GM21515 (cell line): ENCODE results near the gene POU3F3.

Experiments used
- ATAC-seq: cut with Tn5 transposase; IDR thresholded peaks from one replicate; pipeline ENCODE4 v1.9.1; 2021; ENCODE audit not compliant: unreplicated experiment

The POU3F3 gene

GRCh38 chr2:104873689-104874054 lies 19.8 kb downstream of the POU3F3 start:
- ATAC-seq: peak; percentile 9

DNA sequence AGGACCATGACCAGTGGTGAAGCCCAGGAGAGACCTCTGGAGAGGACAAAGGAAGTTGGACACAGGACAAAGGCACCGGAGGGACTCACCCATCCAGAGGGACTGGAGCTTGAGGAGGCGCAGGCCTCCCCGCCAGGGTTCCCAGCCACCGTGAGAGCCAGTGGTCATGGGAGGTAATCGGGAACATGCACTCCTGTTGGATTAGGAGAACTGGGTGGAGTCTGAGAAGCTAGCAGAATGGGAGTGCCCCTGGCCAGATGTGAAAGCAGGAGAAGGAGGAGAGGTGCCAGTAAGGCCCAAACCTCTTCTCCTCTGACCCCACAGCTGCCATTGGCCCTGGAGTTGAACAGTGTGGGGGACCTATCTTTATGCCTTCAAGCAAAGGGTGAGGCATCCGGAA lies 20.3 kb downstream of the POU3F3 start:
- no peak for ATAC-seq

- no peak for ATAC-seq
Measured at GRCh38 chr2:104875262-104875661, 21.3 kb downstream of the POU3F3 start.

GRCh38 chr2:104876606-104877570 lies 23.0 kb downstream of the POU3F3 start:
- no peak for ATAC-seq

GRCh38 chr2:104878863-104879512 lies 25.1 kb downstream of the POU3F3 start:
- no peak for ATAC-seq

- ATAC-seq: no peak
Measured at GRCh38 chr2:104880076-104880475, 26.2 kb downstream of the POU3F3 start.

GRCh38 chr2:104883357-104883756 lies 29.4 kb downstream of the POU3F3 start:
- no peak for ATAC-seq

- no peak for ATAC-seq
Measured at GRCh38 chr2:104885119-104885782, 31.3 kb downstream of the POU3F3 start.

DNA sequence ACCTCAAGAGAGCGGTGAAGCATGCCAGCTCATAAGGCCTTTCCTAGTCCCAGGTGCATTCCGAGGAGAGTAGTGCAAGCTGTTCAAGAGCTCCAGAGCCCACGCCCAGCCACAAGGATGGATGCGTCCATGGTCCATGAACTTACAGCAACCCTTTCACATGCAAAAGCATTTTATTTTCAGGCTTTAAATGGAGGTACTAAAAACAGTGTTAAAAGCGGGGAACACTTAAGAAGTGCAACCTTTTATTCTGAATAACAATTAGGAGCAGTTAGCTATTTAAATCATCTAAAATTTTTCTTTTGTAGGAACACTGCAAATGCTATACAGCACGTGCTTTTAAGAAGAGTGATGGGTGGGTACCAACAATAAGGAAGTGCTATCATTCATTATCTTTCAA lies 33.8 kb downstream of the POU3F3 start:
- no peak for ATAC-seq

DNA sequence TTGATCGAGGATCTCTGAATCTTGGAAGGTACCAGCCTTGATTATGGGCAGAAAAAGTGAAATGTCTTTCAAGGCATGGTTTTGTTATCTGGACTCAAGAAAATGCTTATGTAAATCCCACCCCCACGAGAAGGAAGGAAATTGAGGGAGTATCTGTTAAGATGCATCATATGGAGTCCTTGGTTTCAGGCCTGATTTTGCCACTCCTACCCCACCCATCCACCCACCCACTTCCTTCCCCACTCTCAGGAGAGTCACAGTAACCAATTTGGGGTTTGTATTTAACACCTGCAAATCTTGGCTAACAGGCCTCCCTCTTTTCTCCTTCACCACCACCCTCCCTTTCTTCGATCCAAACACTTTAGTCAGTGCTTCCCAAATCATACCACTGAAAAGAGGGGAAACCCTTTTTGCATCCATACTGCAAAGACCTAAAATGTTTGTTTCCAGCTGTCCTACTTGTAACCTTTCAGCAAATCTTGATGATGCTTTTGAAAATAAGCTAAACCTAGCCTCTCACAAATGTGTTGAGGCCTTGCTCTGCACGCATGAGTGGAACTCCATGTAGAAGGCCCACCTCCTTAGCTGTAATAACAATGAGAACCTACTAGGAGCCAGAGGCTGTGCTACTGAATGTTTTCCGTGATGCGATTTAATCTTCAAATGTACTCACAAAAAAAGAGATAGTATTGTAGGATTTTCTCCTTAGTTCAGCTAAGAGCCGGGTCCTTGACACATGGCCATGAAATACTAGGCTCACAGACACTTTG lies 34.8 kb downstream of the POU3F3 start:
- ATAC-seq: no peak

DNA sequence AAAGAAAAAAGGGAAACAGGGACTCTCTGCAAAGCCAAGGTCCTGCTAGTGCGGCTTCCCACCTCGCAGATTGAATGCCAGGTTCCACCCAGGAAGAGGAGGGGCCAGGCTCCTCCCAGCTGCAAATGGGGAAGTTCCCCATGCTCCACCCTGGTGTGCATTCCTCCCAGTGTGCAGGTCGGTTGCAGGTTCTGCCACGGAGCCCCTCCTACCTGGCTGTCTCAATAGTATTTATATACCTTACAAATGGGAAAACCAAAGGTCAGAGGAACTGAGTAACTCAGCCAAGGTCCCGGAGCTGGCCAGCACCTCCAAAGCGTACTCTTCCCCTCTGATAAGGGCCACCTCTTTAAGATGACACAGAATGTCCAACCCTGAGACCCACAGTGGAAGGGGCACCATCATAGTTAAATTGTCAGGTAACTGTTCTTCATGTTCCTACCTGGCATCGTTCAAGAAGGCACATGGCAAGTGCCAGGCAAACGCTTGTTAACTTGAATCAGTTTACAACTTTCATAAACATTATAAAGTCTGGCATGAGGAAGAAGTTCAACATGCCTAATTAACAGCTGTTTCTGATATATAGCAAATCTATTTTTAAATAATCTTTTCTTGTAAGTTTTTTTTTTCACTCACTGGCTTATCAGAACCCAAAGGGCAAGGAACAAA lies 35.5 kb downstream of the POU3F3 start:
- no peak for ATAC-seq

DNA sequence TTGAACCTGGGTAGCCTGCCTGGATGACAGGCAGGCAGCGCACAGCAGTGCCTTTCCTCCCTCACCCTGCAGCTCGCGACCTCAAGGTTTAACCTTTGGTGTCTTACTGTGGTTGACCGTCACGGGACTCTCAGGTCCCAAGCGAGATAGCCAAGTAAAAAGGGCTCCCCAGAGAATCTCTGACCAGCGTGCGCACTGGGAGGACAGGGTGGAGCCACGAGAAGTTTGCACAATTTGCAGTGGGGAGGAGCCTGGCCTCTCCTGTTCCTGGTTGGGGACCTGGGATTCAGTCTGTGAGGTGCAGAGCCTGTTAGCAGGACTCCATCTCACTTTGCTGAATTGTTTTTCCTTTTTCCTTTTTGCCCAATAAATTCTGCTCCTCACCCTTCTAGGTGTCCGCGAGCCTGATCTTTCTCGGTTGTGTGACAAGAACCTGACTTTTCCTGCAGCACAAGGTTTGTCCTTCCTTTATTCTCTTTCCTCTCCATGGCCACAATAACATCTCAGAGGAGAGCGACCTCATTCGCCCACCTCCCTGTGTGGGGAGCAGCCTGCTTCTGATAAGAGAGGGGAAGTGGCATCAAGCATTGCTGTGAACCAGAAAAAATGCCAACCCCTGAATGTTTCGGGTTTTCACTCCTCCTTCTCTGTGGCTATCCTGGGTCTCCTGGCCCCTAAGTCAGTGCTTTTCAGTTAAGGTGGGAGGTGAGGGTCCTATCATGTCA lies 36.2 kb downstream of the POU3F3 start:
- ATAC-seq: no peak

- no peak for ATAC-seq
Measured at GRCh38 chr2:104890685-104891069, 36.8 kb downstream of the POU3F3 start.

- no peak for ATAC-seq
Measured at GRCh38 chr2:104891145-104891544, 37.2 kb downstream of the POU3F3 start.

- no peak for ATAC-seq
Measured at GRCh38 chr2:104896446-104896845, 42.5 kb downstream of the POU3F3 start.

- ATAC-seq: no peak
Measured at GRCh38 chr2:104897515-104898184, 43.7 kb downstream of the POU3F3 start.

GRCh38 chr2:104900608-104901007 lies 46.7 kb downstream of the POU3F3 start:
- ATAC-seq: no peak

GRCh38 chr2:104901037-104901881 lies 47.3 kb downstream of the POU3F3 start:
- no peak for ATAC-seq
